Sigmoid colon (tissue), 7 donors: ENCODE measurements around the gene BYSL. TPM values are rescaled to one million over a fixed set of nuclear protein-coding genes. Genes with fewer than 3 reads are reported as not detected.
A peak's percentile ranks its signal among the peaks of the same experiment; 100 is the strongest.

Experiments used
- DNase-seq: peaks from one replicate; pipeline ENCODE4 v3.0.0-alpha.2; 2019
- H3K27ac ChIP-seq, 4 donors: fragments of 200-600 bp; sonication (generic); one replicate each; pipeline ENCODE4 v1.5.1; 2016 to 2019; ENCODE audit warnings: mild to moderate bottlenecking in 1 of 4
- H3K27me3 ChIP-seq, 3 donors: fragments of 200-600 bp; sonication (generic); one replicate each; pipeline ENCODE4 v1.5.1; 2019; ENCODE audit warnings: mild to moderate bottlenecking in 1 of 3
- H3K36me3 ChIP-seq, 4 donors: fragments of 200-600 bp; sonication (generic); one replicate each; pipeline ENCODE4 v1.5.1; 2016 to 2019
- H3K4me1 ChIP-seq, 4 donors: fragments of 200-600 bp; sonication (generic); one replicate each; pipeline ENCODE4 v1.5.1; 2017 to 2019
- H3K4me3 ChIP-seq, 4 donors: fragments of 200-600 bp; sonication (generic); one replicate each; pipeline ENCODE4 v1.5.1; 2017 to 2019; ENCODE audit warnings: mild to moderate bottlenecking in 2 of 4, moderate library complexity in 1 of 4
- H3K9me3 ChIP-seq, 4 donors: fragments of 200-600 bp in 3 of 4; sonication (generic) in 3 of 4; one replicate each; pipeline versions ENCODE4 v1.5.1 to v1.6.1; 2013 to 2019
- EP300 ChIP-seq, 4 donors: sonication (generic); formaldehyde crosslinking; IDR thresholded peaks; one replicate each; pipeline ENCODE4 v1.6.1; 2017; ENCODE audit warnings: antibody characterized with exemption in 4 of 4
- POLR2A ChIP-seq, 2 donors: fragments of 450-650 bp; IDR thresholded peaks; one replicate each; pipeline ENCODE4 v1.6.1; 2016; ENCODE audit warnings: antibody characterized with exemption in 2 of 2, mild to moderate bottlenecking in 2 of 2, moderate library complexity in 2 of 2
- POLR2AphosphoS5 ChIP-seq, 4 donors: sonication (generic); formaldehyde crosslinking; IDR thresholded peaks; one replicate each; pipeline ENCODE4 v1.6.1; 2017; ENCODE audit warnings: antibody characterized with exemption in 4 of 4
- WGBS, 2 donors: extraction: QIAGEN DNeasy Blood & Tissue Kit; methylation state at CpG; one replicate each; pipeline ENCODE4 v1.1.7; 2013; 5-methylcytosine and 5-hydroxymethylcytosine counted together
- intact Hi-C: fragments of 100-400 bp; cut with DNase I; formaldehyde crosslinking; loops from one replicate; pipeline ENCODE4 v1.15.1; 2023
- polyA plus RNA-seq, 3 donors: library from polyadenylated mRNA; stranded (reverse); fragments of 200-250 nt; gene quantifications; one replicate each; pipeline ENCODE4 v1.2.3, GENCODE V29; 2013
- total RNA-seq, 4 donors: library from RNA; depleted of rRNA; stranded (reverse); fragments of >200 nt; gene quantifications; one replicate each; pipeline ENCODE4 v1.1.0, GENCODE V29; 2016
- TF ChIP-seq, protein P1 (sequence below), 4 experiments: fragments of 450-650 bp in 3 of 4; fragments of 200-600 bp in 1 of 4; IDR thresholded peaks; one replicate each; pipeline ENCODE4 v1.5.1; 2016 to 2019; ENCODE audit warnings: antibody characterized with exemption in 4 of 4, mild to moderate bottlenecking in 3 of 4, moderate library complexity in 2 of 4
- donor health status: healthy with polysubstance abuse.
- donor health status: Bipolar disorder and iron deficiency.
- donor health status: healthy.

BYSL gene
- total and polyA plus RNA-seq, 7 donors: 2.9 to 14.0 (median 5.0) TPM

DNA sequence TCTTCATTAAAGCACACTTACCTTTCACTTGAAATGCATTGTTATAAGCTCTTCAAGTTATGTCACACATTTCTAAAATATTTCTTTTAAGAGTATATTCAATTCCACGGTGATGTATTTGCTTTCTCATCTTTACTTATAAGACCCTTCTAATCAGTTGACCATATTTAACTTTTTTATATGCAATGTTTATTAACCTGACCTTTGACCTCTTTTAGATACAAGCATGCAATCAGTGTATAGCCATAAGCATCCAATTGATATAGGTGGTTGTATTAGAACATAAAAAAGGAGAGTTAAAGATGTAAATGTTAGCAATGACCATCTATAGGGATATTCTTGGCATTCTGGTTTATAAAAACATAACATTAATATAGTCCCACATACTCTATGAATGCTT, 35.4 kb upstream of the BYSL start:
- 91 to 94% methylated on average over 1 of the region's 1 CpG for WGBS, 2 donors
- Histone ChIP-seq H3K27me3 (no peaks in the 10 kb centered on the region), H3K27ac (no peak overlapping the region), H3K9me3 (no peaks in the 10 kb centered on the region), H3K4me3 (no peak overlapping the region), H3K36me3 (no peaks in the 10 kb centered on the region), H3K4me1 (no peaks in the 10 kb centered on the region)
- no peak for DNase-seq
- intact Hi-C loops: no loop called here
- TF ChIP-seq, protein P1, sequence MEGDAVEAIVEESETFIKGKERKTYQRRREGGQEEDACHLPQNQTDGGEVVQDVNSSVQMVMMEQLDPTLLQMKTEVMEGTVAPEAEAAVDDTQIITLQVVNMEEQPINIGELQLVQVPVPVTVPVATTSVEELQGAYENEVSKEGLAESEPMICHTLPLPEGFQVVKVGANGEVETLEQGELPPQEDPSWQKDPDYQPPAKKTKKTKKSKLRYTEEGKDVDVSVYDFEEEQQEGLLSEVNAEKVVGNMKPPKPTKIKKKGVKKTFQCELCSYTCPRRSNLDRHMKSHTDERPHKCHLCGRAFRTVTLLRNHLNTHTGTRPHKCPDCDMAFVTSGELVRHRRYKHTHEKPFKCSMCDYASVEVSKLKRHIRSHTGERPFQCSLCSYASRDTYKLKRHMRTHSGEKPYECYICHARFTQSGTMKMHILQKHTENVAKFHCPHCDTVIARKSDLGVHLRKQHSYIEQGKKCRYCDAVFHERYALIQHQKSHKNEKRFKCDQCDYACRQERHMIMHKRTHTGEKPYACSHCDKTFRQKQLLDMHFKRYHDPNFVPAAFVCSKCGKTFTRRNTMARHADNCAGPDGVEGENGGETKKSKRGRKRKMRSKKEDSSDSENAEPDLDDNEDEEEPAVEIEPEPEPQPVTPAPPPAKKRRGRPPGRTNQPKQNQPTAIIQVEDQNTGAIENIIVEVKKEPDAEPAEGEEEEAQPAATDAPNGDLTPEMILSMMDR (IDR thresholded peaks at IDR 0.05): no peak
- TF ChIP-seq POLR2A (IDR thresholded peaks at IDR 0.05): no peak

GRCh38 chr6:41887331-41887751, 34.0 kb upstream of the BYSL start:
- Histone ChIP-seq H3K4me1 (no peaks in the 10 kb centered on the region), H3K9me3 (no peaks in the 10 kb centered on the region), H3K4me3 (no peak overlapping the region), H3K27ac (no peak overlapping the region), H3K36me3 (no peaks in the 10 kb centered on the region), H3K27me3 (no peaks in the 10 kb centered on the region)
- intact Hi-C loops: no loop called here
- 69 to 72% methylated on average over 4 of the region's 4 CpGs for WGBS, 2 donors
- no peak for TF ChIP-seq POLR2AphosphoS5 (IDR thresholded peaks at IDR 0.05)
- TF ChIP-seq POLR2A (IDR thresholded peaks at IDR 0.05): no peak
- no peak for TF ChIP-seq EP300 (IDR thresholded peaks at IDR 0.05)
- TF ChIP-seq, protein P1 (IDR thresholded peaks at IDR 0.05): no peak
- DNase-seq: no peak

GRCh38 chr6:41892921-41893564, 28.3 kb upstream of the BYSL start:
- intact Hi-C loops: loop anchor here (10.0 kb wide), 2 partner anchors 108 to 322 kb away; partner anchors contain the start of genes MRPS10, PRICKLE4 and TOMM6
- H3K36me3 ChIP-seq: no peaks in the 10 kb centered on the region
- H3K4me1 ChIP-seq: peaks cover 0 to 20% (median 12%) of the 10 kb centered on the region in 4 donors
- H3K9me3 ChIP-seq: no peaks in the 10 kb centered on the region
- H3K4me3 ChIP-seq: no peak overlapping the region
- no peak for DNase-seq
- H3K27me3 ChIP-seq: no peaks in the 10 kb centered on the region
- no peak overlapping the region for H3K27ac ChIP-seq
- 76 to 79% methylated on average over 4 of the region's 4 CpGs for WGBS, 2 donors
- TF ChIP-seq POLR2AphosphoS5 (IDR thresholded peaks at IDR 0.05) (no peak), POLR2A (IDR thresholded peaks at IDR 0.05) (no peak), EP300 (IDR thresholded peaks at IDR 0.05) (no peak)
- TF ChIP-seq, protein P1 (IDR thresholded peaks at IDR 0.05): no peak

GRCh38 chr6:41894366-41895299, 26.7 kb upstream of the BYSL start:
- no peak for DNase-seq
- intact Hi-C loops: loop anchor here (2.0 to 10.0 kb wide), 4 partner anchors 46 to 320 kb away; partner anchors contain the start of genes CCND3, MRPS10, PRICKLE4 and TOMM6
- no peak for TF ChIP-seq EP300 (IDR thresholded peaks at IDR 0.05)
- TF ChIP-seq, protein P1 (IDR thresholded peaks at IDR 0.05): no peak
- TF ChIP-seq POLR2A (IDR thresholded peaks at IDR 0.05): no peak
- no peak for TF ChIP-seq POLR2AphosphoS5 (IDR thresholded peaks at IDR 0.05)
- Histone ChIP-seq H3K4me1 (peaks cover 0 to 20% (median 12%) of the 10 kb centered on the region in 4 donors), H3K36me3 (no peaks in the 10 kb centered on the region), H3K27ac (peak overlapping the region; percentile 81 to 89 (median 84)), H3K4me3 (peak overlapping the region; percentile 58 to 79 (median 75)), H3K27me3 (no peaks in the 10 kb centered on the region), H3K9me3 (no peaks in the 10 kb centered on the region)
- 2% methylated on average over 56 of the region's 56 CpGs for WGBS, 2 donors
